ENCODE data around the gene CALML4. TPM values are rescaled to one million over a fixed set of nuclear protein-coding genes. Genes with fewer than 3 reads are reported as not detected.

The CALML4 gene
- total RNA-seq, 1 donor from 2014 or later: 0.91 TPM

DNA sequence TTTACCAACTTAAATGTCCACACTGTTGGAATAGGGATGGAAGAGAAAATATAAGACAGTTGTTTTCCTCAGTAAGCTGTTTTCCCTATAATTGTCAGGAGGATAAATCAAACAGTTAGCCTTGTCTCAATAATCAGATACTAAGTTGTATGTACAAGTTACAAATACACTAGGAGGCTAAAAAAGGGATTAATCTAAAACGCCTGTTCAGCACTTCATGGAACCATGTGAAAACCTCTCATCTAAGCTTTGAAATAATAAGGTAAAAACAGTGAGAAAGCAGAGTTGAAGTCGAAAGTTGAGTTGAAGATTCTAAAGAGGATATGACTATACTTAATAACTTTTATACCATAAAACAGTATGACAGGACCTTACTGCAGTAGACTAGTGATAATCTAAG is 62.0 kb downstream of the CALML4 start:
- Histone ChIP-seq H2AFZ (ENCODE audit: low read depth, low read length) (no peak overlapping the region), H3K4me3 (ENCODE audit: insufficient read depth, low read depth, low read length) (no peak overlapping the region), H3K27me3 (ENCODE audit: insufficient read depth, low read length) (no peaks in the 10 kb centered on the region), H3K79me2 (ENCODE audit: insufficient read depth, low read length) (peaks cover 3% of the 10 kb centered on the region), H3K4me1 (ENCODE audit: insufficient read depth, low read length) (no peaks in the 10 kb centered on the region), H3K4me2 (ENCODE audit: low read length) (no peak overlapping the region), H3K36me3 (ENCODE audit: insufficient read depth, low read length) (no peaks in the 10 kb centered on the region), H3K9me3 (ENCODE audit: insufficient read depth, low read depth, low read length) (no peaks in the 10 kb centered on the region), H3K9ac (ENCODE audit: low read length) (no peak overlapping the region), H3K27ac (ENCODE audit: low read depth, low read length) (no peak overlapping the region), H4K20me1 (ENCODE audit: insufficient read depth, low read length) (peaks cover 16% of the 10 kb centered on the region)
- FAIRE-seq: no peak
- no peak for TF ChIP-seq EZH2 (IDR thresholded peaks at IDR 0.05; ENCODE audit: insufficient read depth, low read length)
- TF ChIP-seq, protein P1, sequence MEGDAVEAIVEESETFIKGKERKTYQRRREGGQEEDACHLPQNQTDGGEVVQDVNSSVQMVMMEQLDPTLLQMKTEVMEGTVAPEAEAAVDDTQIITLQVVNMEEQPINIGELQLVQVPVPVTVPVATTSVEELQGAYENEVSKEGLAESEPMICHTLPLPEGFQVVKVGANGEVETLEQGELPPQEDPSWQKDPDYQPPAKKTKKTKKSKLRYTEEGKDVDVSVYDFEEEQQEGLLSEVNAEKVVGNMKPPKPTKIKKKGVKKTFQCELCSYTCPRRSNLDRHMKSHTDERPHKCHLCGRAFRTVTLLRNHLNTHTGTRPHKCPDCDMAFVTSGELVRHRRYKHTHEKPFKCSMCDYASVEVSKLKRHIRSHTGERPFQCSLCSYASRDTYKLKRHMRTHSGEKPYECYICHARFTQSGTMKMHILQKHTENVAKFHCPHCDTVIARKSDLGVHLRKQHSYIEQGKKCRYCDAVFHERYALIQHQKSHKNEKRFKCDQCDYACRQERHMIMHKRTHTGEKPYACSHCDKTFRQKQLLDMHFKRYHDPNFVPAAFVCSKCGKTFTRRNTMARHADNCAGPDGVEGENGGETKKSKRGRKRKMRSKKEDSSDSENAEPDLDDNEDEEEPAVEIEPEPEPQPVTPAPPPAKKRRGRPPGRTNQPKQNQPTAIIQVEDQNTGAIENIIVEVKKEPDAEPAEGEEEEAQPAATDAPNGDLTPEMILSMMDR (IDR thresholded peaks at IDR 0.05; ENCODE audit: insufficient read depth, low read depth, low read length): no peak
- Mint-ChIP-seq H3K36me3 (ENCODE audit: low read depth, unreplicated experiment) (peaks cover 3% of the 10 kb centered on the region), H3K27ac (ENCODE audit: unreplicated experiment) (no peak overlapping the region), H3K9me3 (ENCODE audit: unreplicated experiment) (no peaks in the 10 kb centered on the region), H3K4me3 (ENCODE audit: unreplicated experiment) (no peak overlapping the region), H3K27me3 (ENCODE audit: low read depth, unreplicated experiment) (no peaks in the 10 kb centered on the region), H3K4me1 (ENCODE audit: low read depth, unreplicated experiment) (peaks cover 7% of the 10 kb centered on the region)
- no peak for DNase-seq (ENCODE audit: low read depth)

Other genes with a start within 250 kb of the CALML4 start
- 30.2 and 32.0 TPM in 2 replicates for gene PIAS1, start 151.0 kb downstream of the CALML4 start, total RNA-seq
- 15.4 and 19.0 TPM in 2 replicates for gene CLN6, start 24.4 kb upstream of the CALML4 start, total RNA-seq
- gene FEM1B, start 72.4 kb upstream of the CALML4 start, total RNA-seq: 38.6 and 49.5 TPM in 2 replicates
- gene ITGA11, start 226.8 kb upstream of the CALML4 start, total RNA-seq: 193 and 369 TPM in 2 replicates